NCI-H1930 (cell line): Measurements from ENCODE around the gene SASH1.
A peak's percentile ranks its signal among the peaks of the same experiment; 100 is the strongest.

Experiments
- DNase-seq, 2 experiments: peaks; one replicate each; lab custom pipeline; 2025; lab: John Stamatoyannopoulos, UW

The SASH1 gene

GRCh38 chr6:148342350-148343046 is at the start of gene SASH1:
SASH1 (plus strand) TSS chr6:148342838; CDS start chr6:148343068, 230 bp downstream.
- DNase-seq = peak; percentile 18 to 43

GRCh38 chr6:148293181-148293995 is 49.2 kb upstream of the SASH1 start:
- DNase-seq = no peak

- DNase-seq = no peak
These were observed 48.6 kb upstream of the SASH1 start for GRCh38 chr6:148294059-148294458.

GRCh38 chr6:148295261-148295887 is 47.3 kb upstream of the SASH1 start:
- no peak for DNase-seq

- no peak for DNase-seq
These were observed 45.9 kb upstream of the SASH1 start for GRCh38 chr6:148296771-148297170.

- no peak for DNase-seq
These were observed 44.0 kb upstream of the SASH1 start for GRCh38 chr6:148298683-148299082.

GRCh38 chr6:148303616-148304015 is 39.0 kb upstream of the SASH1 start:
- DNase-seq = no peak

- DNase-seq = no peak
These were observed 37.7 kb upstream of the SASH1 start for GRCh38 chr6:148304976-148305375.

GRCh38 chr6:148306286-148306685 is 36.4 kb upstream of the SASH1 start:
- DNase-seq = no peak

GRCh38 chr6:148307405-148307804 is 35.2 kb upstream of the SASH1 start:
- peak in 1 of 2 experiments; percentile 14 for DNase-seq

- DNase-seq = no peak
These were observed 33.3 kb upstream of the SASH1 start for GRCh38 chr6:148309301-148309700.

GRCh38 chr6:148311966-148312669 is 30.5 kb upstream of the SASH1 start:
- DNase-seq = no peak

GRCh38 chr6:148313488-148313887 is 29.1 kb upstream of the SASH1 start:
- no peak for DNase-seq

- no peak for DNase-seq
These were observed 26.3 kb upstream of the SASH1 start for GRCh38 chr6:148316308-148316707.

- DNase-seq = no peak
These were observed 25.6 kb upstream of the SASH1 start for GRCh38 chr6:148317051-148317450.

GRCh38 chr6:148317739-148318138 is 24.9 kb upstream of the SASH1 start:
- no peak for DNase-seq

- no peak for DNase-seq
These were observed 19.9 kb upstream of the SASH1 start for GRCh38 chr6:148322704-148323103.

GRCh38 chr6:148323344-148323743 is 19.3 kb upstream of the SASH1 start:
- DNase-seq = no peak

- no peak for DNase-seq
These were observed 18.2 kb upstream of the SASH1 start for GRCh38 chr6:148324297-148324985.

- no peak for DNase-seq
These were observed 17.1 kb upstream of the SASH1 start for GRCh38 chr6:148325316-148326068.
